GM19372 (cell line): ENCODE results near the gene CAMK2G.

Source experiments
- ATAC-seq: cut with Tn5 transposase; IDR thresholded peaks from one replicate; pipeline ENCODE4 v1.9.1; 2021; ENCODE audit warnings: mild to moderate bottlenecking, low read depth, moderate library complexity; ENCODE audit not compliant: unreplicated experiment

CAMK2G gene

GRCh38 chr10:73816917-73817729 lies 57.2 kb downstream of the CAMK2G start:
- no peak for ATAC-seq

GRCh38 chr10:73815719-73816030 lies 58.7 kb downstream of the CAMK2G start:
- ATAC-seq = no peak

- no peak for ATAC-seq
Measured at GRCh38 chr10:73814896-73815718, 59.2 kb downstream of the CAMK2G start.

GRCh38 chr10:73814276-73814895 lies 60.0 kb downstream of the CAMK2G start:
- ATAC-seq = no peak

GRCh38 chr10:73813333-73813732 lies 61.0 kb downstream of the CAMK2G start:
- no peak for ATAC-seq

- ATAC-seq = no peak
Measured at GRCh38 chr10:73812657-73813056, 61.7 kb downstream of the CAMK2G start.

- peak; percentile 26 for ATAC-seq
Measured at GRCh38 chr10:73810735-73811465, 63.5 kb downstream of the CAMK2G start.

GRCh38 chr10:73810358-73810734 lies 64.0 kb downstream of the CAMK2G start:
- ATAC-seq = no peak

GRCh38 chr10:73809061-73809818 lies 65.1 kb downstream of the CAMK2G start:
- ATAC-seq = no peak

GRCh38 chr10:73808021-73808815 lies 66.1 kb downstream of the CAMK2G start:
- no peak for ATAC-seq

- ATAC-seq = no peak
Measured at GRCh38 chr10:73807471-73807870, 66.9 kb downstream of the CAMK2G start.

GRCh38 chr10:73806176-73806950 lies 68.0 kb downstream of the CAMK2G start:
- no peak for ATAC-seq

GRCh38 chr10:73803680-73804286 lies 70.6 kb downstream of the CAMK2G start:
- peak; percentile 65 for ATAC-seq

GRCh38 chr10:73802276-73802991 lies 71.9 kb downstream of the CAMK2G start:
- no peak for ATAC-seq

GRCh38 chr10:73801253-73801590 lies 73.1 kb downstream of the CAMK2G start:
- no peak for ATAC-seq

GRCh38 chr10:73800560-73801252 lies 73.6 kb downstream of the CAMK2G start:
- ATAC-seq = no peak
